HEK293T (cell line): ENCODE measurements around the gene ST6GAL1.

Source experiments
- ARNT ChIP-seq: fragments of 450-650 bp; IDR thresholded peaks from 2 replicates; pipeline ENCODE4 v1.6.1; 2017; ENCODE audit warnings: mild to moderate bottlenecking
- BHLHE40 ChIP-seq: fragments of 450-650 bp; IDR thresholded peaks from 2 replicates; pipeline ENCODE4 v1.6.1; 2016; ENCODE audit warnings: mild to moderate bottlenecking, moderate library complexity, borderline replicate concordance
- ELF4 ChIP-seq: fragments of 450-650 bp; IDR thresholded peaks from 2 replicates; pipeline ENCODE4 v1.6.1; 2017; ENCODE audit warnings: antibody characterized with exemption
- FOXM1 ChIP-seq: fragments of 450-650 bp; IDR thresholded peaks from 2 replicates; pipeline ENCODE4 v1.6.1; 2017; ENCODE audit warnings: mild to moderate bottlenecking, borderline replicate concordance
- SUZ12 ChIP-seq: fragments of 450-650 bp; IDR thresholded peaks from 2 replicates; pipeline ENCODE4 v1.6.1; 2016; ENCODE audit warnings: mild to moderate bottlenecking

GRCh38 chr3:187026317-187026670, 96.0 kb downstream of the ST6GAL1 start:
- TF ChIP-seq ELF4: no peak
- TF ChIP-seq FOXM1: no peak
- TF ChIP-seq ARNT: no peak
- no peak for TF ChIP-seq BHLHE40
- no peak for TF ChIP-seq SUZ12
